Heart right ventricle (tissue), 16 donors: Measurements from ENCODE around the gene APOBEC2. TPM values are rescaled to one million over a fixed set of nuclear protein-coding genes. Genes with fewer than 3 reads are reported as not detected.

ENCODE experiments used
- ATAC-seq, 8 donors: fragments of 200-7000 bp; cut with Tn5 transposase; one replicate each; pipeline ENCODE4 v1.9.1; 2020; ENCODE audit warnings: mild to moderate bottlenecking in 8 of 8, moderate library complexity in 8 of 8, moderate number of reproducible peaks in 1 of 8
- DNase-seq, 2 donors: peaks; one replicate each; pipeline ENCODE4 v3.0.0-alpha.2; 2020
- H3K27ac ChIP-seq, 10 donors: fragments of 200-600 bp; sonication (generic) in 2 of 10; one replicate each; pipeline versions ENCODE4 v1.5.0 to v1.8.0; 2020 to 2022; ENCODE audit warnings: mild to moderate bottlenecking in 3 of 10
- H3K27me3 ChIP-seq, 7 donors: fragments of 200-600 bp; one replicate each; pipeline ENCODE4 v1.8.0; 2021 to 2022; ENCODE audit warnings: mild to moderate bottlenecking in 2 of 7
- H3K36me3 ChIP-seq, 9 donors: fragments of 200-600 bp; sonication (generic) in 1 of 9; one replicate each; pipeline versions ENCODE4 v1.5.0 to v1.8.0; 2020 to 2022; ENCODE audit warnings: mild to moderate bottlenecking in 2 of 9
- H3K4me1 ChIP-seq, 9 donors: fragments of 200-600 bp; sonication (generic) in 1 of 9; one replicate each; pipeline versions ENCODE4 v1.5.0 to v1.8.0; 2020 to 2022; ENCODE audit warnings: mild to moderate bottlenecking in 4 of 9
- H3K4me3 ChIP-seq, 10 donors: fragments of 200-600 bp; sonication (generic) in 2 of 10; one replicate each; pipeline versions ENCODE4 v1.5.0 to v1.8.0; 2020 to 2022; ENCODE audit warnings: mild to moderate bottlenecking in 7 of 10, moderate library complexity in 2 of 10
- H3K9me3 ChIP-seq, 11 donors: fragments of 200-600 bp in 10 of 11; sonication (generic) in 2 of 11; one replicate each; pipeline versions ENCODE4 v1.5.0 to v1.8.0; 2013 to 2022; ENCODE audit warnings: mild to moderate bottlenecking in 2 of 11, control low read depth in 1 of 11, moderate library complexity in 1 of 11
- CTCF ChIP-seq, 9 donors: fragments of 200-600 bp; sonication (generic) in 2 of 9; IDR thresholded peaks; one replicate each; pipeline versions ENCODE4 v1.5.0 to v1.8.0; 2021 to 2022; ENCODE audit warnings: antibody characterized with exemption in 9 of 9, mild to moderate bottlenecking in 5 of 9, moderate library complexity in 1 of 9
- WGBS, 2 donors: extraction: QIAGEN DNeasy Blood & Tissue Kit; methylation state at CpG; one replicate each; pipeline ENCODE4 v1.1.7; 2013; ENCODE audit warnings: inconsistent platforms in 1 of 2; 5-methylcytosine and 5-hydroxymethylcytosine counted together
- intact Hi-C, 10 donors: fragments of 100-400 bp; cut with DNase I; formaldehyde crosslinking; loops; one replicate each; pipeline versions ENCODE4 v1.11.1 to v1.14.2; 2022
- polyA plus RNA-seq, 2 donors: library from polyadenylated mRNA; stranded (reverse); fragments of 200-250 nt; gene quantifications; one replicate each; pipeline ENCODE4 v1.2.3, GENCODE V29; 2013
- total RNA-seq, 10 donors: library from RNA; stranded (reverse); fragmentation: NEBNext Ultra II Directional in 3 of 10; extraction: Animal tissue kit (Norgen Biotek cat#: 25700) in 3 of 10; gene quantifications; one replicate each; pipeline versions ENCODE4 v1.2.1 to v1.2.4, GENCODE V29; 2021 to 2023
- donor health status: Arrhythmogenic right ventricular cardiomyopathy.
- donor health status: ischemic (EF 13 %, LVEDD 7.1; RV severe dilation, severe dysfunction).
- donor health status: healthy with polysubstance abuse.
- donor health status: DM: no; HTN: yes; CAD: no.
- donor health status: DM: no; HTN: no; CAD: no.
- donor health status: ischemic (EF 25% LVEDD 6.9; RV normal size, moderate dysfunction).
- donor health status: ischemic (EF 25% LVEDD 5.7; RV mildly dilated, moderate dysfunction).
- donor health status: healthy.
- donor health status: DM: yes; HTN: yes; CAD: no.
- donor health status: Ischemic cardiomyopathy.
- donor health status: ischemic (EF 35%, LVEDD 5.7; RV mildly dilated, moderate dysfunction).
- donor health status: nonischemic (EF 11% LVEDD 7.7; RV severe dilation, severe dysfunction).
- donor health status: DM: yes; HTN: yes; CAD: no.
- donor health status: PGD.
- donor health status: ischemic (EF 29% LVEDD 5.4; RV normal size, mild dysfunction).
- donor health status: nonischemic (EF 23%, LVEDD 6.1; RV moderate dilation, normal function).

Gene APOBEC2
- total and polyA plus RNA-seq, 12 donors = 79.0 to 307 (median 218) TPM

GRCh38 chr6:41092421-41093140 is 39.6 kb downstream of the APOBEC2 start:
- Histone ChIP-seq H3K36me3 (peaks cover 0 to 100% (median 60%) of the 10 kb centered on the region in 9 donors), H3K4me3 (no peak overlapping the region), H3K27me3 (no peaks in the 10 kb centered on the region), H3K9me3 (no peaks in the 10 kb centered on the region), H3K27ac (no peak overlapping the region), H3K4me1 (peaks cover 0 to 13% (median under 1%) of the 10 kb centered on the region in 9 donors)
- intact Hi-C loops = loop anchor here in 8 of 10 donors (5.0 to 10.0 kb wide), 2 partner anchors 222 to 225 kb away; no protein-coding TSS in a partner anchor
- WGBS, 2 donors = 91 to 94% methylated on average over 4 of the region's 4 CpGs
- ATAC-seq (no peak), DNase-seq (no peak)
- peak in 6 of 9 donors; percentile 19 to 41 (median 29) for TF ChIP-seq CTCF (IDR thresholded peaks at IDR 0.05)

GRCh38 chr6:41093729-41094128 is 40.7 kb downstream of the APOBEC2 start:
- no peak for DNase-seq
- no peak for TF ChIP-seq CTCF (IDR thresholded peaks at IDR 0.05)
- WGBS, 2 donors = 91 to 94% methylated on average over 6 of the region's 6 CpGs
- H3K27me3 ChIP-seq = no peaks in the 10 kb centered on the region
- ATAC-seq = peak in 1 of 8 donors; percentile 55
- H3K36me3 ChIP-seq = peaks cover 0 to 100% (median 64%) of the 10 kb centered on the region in 9 donors
- H3K4me3 ChIP-seq = no peak overlapping the region
- H3K27ac ChIP-seq = no peak overlapping the region
- intact Hi-C loops = loop anchor here in 8 of 10 donors (5.0 to 10.0 kb wide), 2 partner anchors 221 to 224 kb away; no protein-coding TSS in a partner anchor
- peaks cover 0 to 24% (median 11%) of the 10 kb centered on the region in 9 donors for H3K4me1 ChIP-seq
- H3K9me3 ChIP-seq = no peaks in the 10 kb centered on the region

GRCh38 chr6:41097467-41098090 is 44.6 kb downstream of the APOBEC2 start:
- WGBS, 2 donors = 67 to 69% methylated on average over 5 of the region's 5 CpGs
- intact Hi-C loops = loop anchor here in 6 of 10 donors (5.0 to 10.0 kb wide), 2 partner anchors 217 to 220 kb away; no protein-coding TSS in a partner anchor
- no peak for DNase-seq
- Histone ChIP-seq H3K27me3 (no peaks in the 10 kb centered on the region), H3K9me3 (no peaks in the 10 kb centered on the region), H3K4me3 (no peak overlapping the region), H3K27ac (no peak overlapping the region), H3K36me3 (peaks cover 0 to 97% (median 52%) of the 10 kb centered on the region in 9 donors), H3K4me1 (peaks cover 0 to 18% (median 14%) of the 10 kb centered on the region in 9 donors)
- no peak for ATAC-seq
- TF ChIP-seq CTCF (IDR thresholded peaks at IDR 0.05) = no peak

GRCh38 chr6:41098366-41098765 is 45.4 kb downstream of the APOBEC2 start:
- intact Hi-C loops = loop anchor here in 6 of 10 donors (5.0 to 10.0 kb wide), 2 partner anchors 216 to 219 kb away; no protein-coding TSS in a partner anchor
- no peaks in the 10 kb centered on the region for H3K9me3 ChIP-seq
- H3K36me3 ChIP-seq = peaks cover 0 to 89% (median 46%) of the 10 kb centered on the region in 9 donors
- peak overlapping the region in 2 of 10 donors; percentile 19 to 35 for H3K27ac ChIP-seq
- peaks cover 0 to 18% (median 14%) of the 10 kb centered on the region in 9 donors for H3K4me1 ChIP-seq
- TF ChIP-seq CTCF (IDR thresholded peaks at IDR 0.05) = no peak
- no peaks in the 10 kb centered on the region for H3K27me3 ChIP-seq
- 30 to 41% methylated on average over 3 of the region's 3 CpGs for WGBS, 2 donors
- DNase-seq (no peak), ATAC-seq (no peak)
- no peak overlapping the region for H3K4me3 ChIP-seq
